ENCODE measurements around the gene HSPB3.
"Not testable (repeated sequence)": the region's sequence is repeated elsewhere in the genome, so short reads cannot be mapped to it uniquely, and the experiment has no call there.

Gene HSPB3

DNA sequence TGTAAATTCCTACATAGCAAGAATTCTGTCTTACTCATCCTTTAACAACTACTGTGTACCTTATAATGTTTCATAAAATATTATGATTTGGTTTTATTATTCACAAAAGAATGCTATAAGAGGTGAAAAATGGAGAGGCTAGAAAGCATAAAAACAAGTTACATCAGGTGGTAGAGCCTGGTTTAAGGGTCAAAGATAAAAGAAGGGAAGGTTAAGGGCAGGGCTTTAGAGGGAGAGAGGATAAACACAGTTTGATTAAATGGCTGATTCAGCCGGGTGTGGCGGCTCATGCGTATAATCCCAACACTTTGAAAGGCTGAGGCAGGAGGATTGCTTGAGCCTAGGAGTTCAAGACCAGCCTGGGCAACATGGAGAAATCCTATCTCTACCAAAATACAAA is 40.4 kb upstream of the HSPB3 start:
- peaks cover 3% of the 10 kb centered on the region for H3K27me3 ChIP-seq (ENCODE audit: insufficient read depth, low read length, poor library complexity)
- no peaks in the 10 kb centered on the region for H3K79me2 ChIP-seq (ENCODE audit: insufficient read depth, low read length)
- H3K36me3 ChIP-seq (ENCODE audit: insufficient read depth, low read length), result no peaks in the 10 kb centered on the region
- H4K20me1 ChIP-seq (ENCODE audit: insufficient read depth, low read length), result no peaks in the 10 kb centered on the region
- no peak for ATAC-seq (ENCODE audit: insufficient read depth, low read depth)
- H3K4me1 ChIP-seq (ENCODE audit: insufficient read depth, low read length), result no peaks in the 10 kb centered on the region
- H3K27ac ChIP-seq (ENCODE audit: low read length), result no peak overlapping the region
- no peak overlapping the region for H2AFZ ChIP-seq (ENCODE audit: low read depth, low read length)
- H3K4me2 ChIP-seq (ENCODE audit: insufficient read depth, low read length), result no peak overlapping the region
- H3K9ac ChIP-seq (ENCODE audit: low read depth, low read length), result no peak overlapping the region
- H3K9me3 ChIP-seq (ENCODE audit: insufficient read depth, low read length, severe bottlenecking), result no peaks in the 10 kb centered on the region
- no peak for DNase-seq
- TF ChIP-seq CTCF (IDR thresholded peaks at IDR 0.05; ENCODE audit: borderline replicate concordance, extremely low read depth, low read length, poor library complexity, severe bottlenecking) (no peak), EZH2 (IDR thresholded peaks at IDR 0.05; ENCODE audit: borderline replicate concordance, low read depth, low read length, severe bottlenecking) (no peak)
- H3K4me3 ChIP-seq (ENCODE audit: low read depth in 1 of 2, low read length in 2 of 2), result no peak overlapping the region

GRCh38 chr5:54415896-54416601 is 39.5 kb upstream of the HSPB3 start:
- Histone ChIP-seq H3K9me3 (ENCODE audit: insufficient read depth, low read length, severe bottlenecking) (no peaks in the 10 kb centered on the region), H3K27ac (ENCODE audit: low read length) (no peak overlapping the region), H3K4me1 (ENCODE audit: insufficient read depth, low read length) (no peaks in the 10 kb centered on the region), H4K20me1 (ENCODE audit: insufficient read depth, low read length) (no peaks in the 10 kb centered on the region), H3K79me2 (ENCODE audit: insufficient read depth, low read length) (no peaks in the 10 kb centered on the region), H3K27me3 (ENCODE audit: insufficient read depth, low read length, poor library complexity) (peaks cover 1% of the 10 kb centered on the region), H3K9ac (ENCODE audit: low read depth, low read length) (no peak overlapping the region), H3K4me3 (ENCODE audit: low read depth in 1 of 2, low read length in 2 of 2) (no peak overlapping the region), H3K36me3 (ENCODE audit: insufficient read depth, low read length) (no peaks in the 10 kb centered on the region), H3K4me2 (ENCODE audit: insufficient read depth, low read length) (no peak overlapping the region), H2AFZ (ENCODE audit: low read depth, low read length) (no peak overlapping the region)
- no peak for TF ChIP-seq EZH2 (IDR thresholded peaks at IDR 0.05; ENCODE audit: borderline replicate concordance, low read depth, low read length, severe bottlenecking)
- TF ChIP-seq CTCF (IDR thresholded peaks at IDR 0.05; ENCODE audit: borderline replicate concordance, extremely low read depth, low read length, poor library complexity, severe bottlenecking), result no peak
- DNase-seq, result no peak
- ATAC-seq (ENCODE audit: insufficient read depth, low read depth), result no peak

GRCh38 chr5:54419573-54420423 is 35.7 kb upstream of the HSPB3 start:
- not testable (repeated sequence) for H3K9ac ChIP-seq (ENCODE audit: low read depth, low read length); H3K27me3 ChIP-seq (ENCODE audit: insufficient read depth, low read length, poor library complexity); H3K4me1 ChIP-seq (ENCODE audit: insufficient read depth, low read length); H3K9me3 ChIP-seq (ENCODE audit: insufficient read depth, low read length, severe bottlenecking); H3K4me2 ChIP-seq (ENCODE audit: insufficient read depth, low read length); H3K27ac ChIP-seq (ENCODE audit: low read length); H3K79me2 ChIP-seq (ENCODE audit: insufficient read depth, low read length); H2AFZ ChIP-seq (ENCODE audit: low read depth, low read length); H3K4me3 ChIP-seq (ENCODE audit: low read depth in 1 of 2, low read length in 2 of 2); H4K20me1 ChIP-seq (ENCODE audit: insufficient read depth, low read length); H3K36me3 ChIP-seq (ENCODE audit: insufficient read depth, low read length)
- peak; percentile 86 for TF ChIP-seq CTCF (IDR thresholded peaks at IDR 0.05; ENCODE audit: borderline replicate concordance, extremely low read depth, low read length, poor library complexity, severe bottlenecking)
- peak; percentile 18 for DNase-seq
- ATAC-seq (ENCODE audit: insufficient read depth, low read depth), result peak; percentile 71

GRCh38 chr5:54420511-54420910 is 35.0 kb upstream of the HSPB3 start:
- H2AFZ ChIP-seq (ENCODE audit: low read depth, low read length); H3K9me3 ChIP-seq (ENCODE audit: insufficient read depth, low read length, severe bottlenecking); H3K27me3 ChIP-seq (ENCODE audit: insufficient read depth, low read length, poor library complexity); H3K27ac ChIP-seq (ENCODE audit: low read length); H3K9ac ChIP-seq (ENCODE audit: low read depth, low read length); H3K4me3 ChIP-seq (ENCODE audit: low read depth in 1 of 2, low read length in 2 of 2); DNase-seq; ATAC-seq (ENCODE audit: insufficient read depth, low read depth); H3K4me1 ChIP-seq (ENCODE audit: insufficient read depth, low read length); H3K79me2 ChIP-seq (ENCODE audit: insufficient read depth, low read length); H3K4me2 ChIP-seq (ENCODE audit: insufficient read depth, low read length); H3K36me3 ChIP-seq (ENCODE audit: insufficient read depth, low read length); H4K20me1 ChIP-seq (ENCODE audit: insufficient read depth, low read length): not testable (repeated sequence)

All from DND-41 (cell line).